CD14-positive monocyte (primary cell): Measurements from ENCODE around the gene NT5DC4. TPM values are rescaled to one million over a fixed set of nuclear protein-coding genes. Genes with fewer than 3 reads are reported as not detected.

ENCODE experiments used
- DNase-seq, 3 donors: peaks; one replicate each; pipeline ENCODE4 v3.0.0-alpha.2; 2011 to 2022
- H2AFZ ChIP-seq: 2 replicates; pipeline ENCODE4 v1.6.0; 2012; ENCODE audit warnings: mild to moderate bottlenecking, low read depth, low read length, inconsistent platforms; ENCODE audit not compliant: insufficient read depth, poor library complexity, severe bottlenecking
- H3K27ac ChIP-seq, 2 donors: 1 replicate in 1 of 2; 2 replicates in 1 of 2; pipeline ENCODE4 v1.5.1; 2012 to 2013; ENCODE audit warnings: low read length in 2 of 2, control low read depth in 1 of 2, inconsistent platforms in 1 of 2, low read depth in 1 of 2, mild to moderate bottlenecking in 1 of 2
- H3K27me3 ChIP-seq, 2 donors: one replicate each; pipeline versions ENCODE4 v1.6.0 to v1.6.1; 2011 to 2013; ENCODE audit warnings: low read length in 2 of 2; ENCODE audit not compliant: control insufficient read depth in 2 of 2, insufficient read depth in 2 of 2
- H3K36me3 ChIP-seq, 2 donors: replicated peaks in 1 of 2; 1 replicate in 1 of 2; 2 replicates in 1 of 2; pipeline versions ENCODE4 v1.5.1 to v1.6.1; 2012 to 2013; ENCODE audit warnings: low read length in 2 of 2, control low read depth in 1 of 2, inconsistent platforms in 1 of 2, mild to moderate bottlenecking in 1 of 2; ENCODE audit not compliant: insufficient read depth in 2 of 2, control insufficient read depth in 1 of 2
- H3K4me1 ChIP-seq, 2 donors: 1 replicate in 1 of 2; 2 replicates in 1 of 2; pipeline versions ENCODE4 v1.5.1 to v1.6.1; 2012 to 2013; ENCODE audit warnings: low read length in 2 of 2, control low read depth in 1 of 2, inconsistent platforms in 1 of 2, mild to moderate bottlenecking in 1 of 2, moderate library complexity in 1 of 2; ENCODE audit not compliant: insufficient read depth in 2 of 2, control insufficient read depth in 1 of 2
- H3K4me2 ChIP-seq: replicated peaks from 2 replicates; pipeline ENCODE3; 2012; ENCODE audit warnings: low read length, moderate library complexity, mild to moderate bottlenecking; ENCODE audit not compliant: poor library complexity, severe bottlenecking; ENCODE audit errors: extremely low read depth
- H3K4me3 ChIP-seq, 3 experiments: fragments of 200-600 bp in 1 of 3; sonication (generic) in 1 of 3; replicated peaks in 1 of 3; 1 replicate in 2 of 3; 2 replicates in 1 of 3; pipeline ENCODE4 v1.5.1; 2011 to 2013; ENCODE audit warnings: low read length in 3 of 3, mild to moderate bottlenecking in 3 of 3, control low read depth in 2 of 3, low read depth in 2 of 3, inconsistent platforms in 1 of 3, moderate library complexity in 1 of 3
- H3K79me2 ChIP-seq: 2 replicates; pipeline ENCODE4 v1.6.0; 2012; ENCODE audit warnings: mild to moderate bottlenecking, control low read depth, inconsistent platforms, low read length, moderate library complexity; ENCODE audit not compliant: insufficient read depth
- H3K9ac ChIP-seq: 2 replicates; pipeline ENCODE4 v1.6.0; 2017; ENCODE audit warnings: low read length, mild to moderate bottlenecking; ENCODE audit not compliant: insufficient read depth, poor library complexity, severe bottlenecking
- H3K9me3 ChIP-seq, 2 donors: replicated peaks in 1 of 2; 1 replicate in 1 of 2; 2 replicates in 1 of 2; pipeline versions ENCODE4 v1.5.1 to v1.6.1; 2012 to 2013; ENCODE audit warnings: low read length in 2 of 2, control low read depth in 1 of 2; ENCODE audit not compliant: control insufficient read depth in 1 of 2, insufficient read depth in 1 of 2
- H4K20me1 ChIP-seq: 2 replicates; pipeline ENCODE4 v1.6.0; 2012; ENCODE audit warnings: mild to moderate bottlenecking, low read length, control low read depth, moderate library complexity; ENCODE audit not compliant: insufficient read depth
- H3K27ac Mint-ChIP-seq, 7 donors: one replicate each; pipeline ENCODE4 v1.8.0; 2020; ENCODE audit warnings: mild to moderate bottlenecking in 7 of 7, mixed read lengths in 7 of 7, moderate library complexity in 6 of 7, inconsistent platforms in 2 of 7
- H3K27me3 Mint-ChIP-seq, 3 donors: one replicate each; pipeline ENCODE4 v1.8.0; 2021 to 2022; ENCODE audit warnings: low read depth in 3 of 3, mild to moderate bottlenecking in 3 of 3, mixed read lengths in 3 of 3, moderate library complexity in 3 of 3, inconsistent platforms in 1 of 3
- H3K36me3 Mint-ChIP-seq, 2 donors: one replicate each; pipeline ENCODE4 v1.8.0; 2020; ENCODE audit warnings: mixed read lengths in 2 of 2, inconsistent platforms in 1 of 2, mild to moderate bottlenecking in 1 of 2
- H3K4me1 Mint-ChIP-seq: one replicate; pipeline ENCODE4 v1.8.0; 2020; ENCODE audit warnings: mild to moderate bottlenecking, mixed read lengths
- H3K4me3 Mint-ChIP-seq, 2 donors: one replicate each; pipeline ENCODE4 v1.8.0; 2020; ENCODE audit warnings: mild to moderate bottlenecking in 2 of 2, mixed read lengths in 2 of 2, moderate library complexity in 1 of 2
- H3K9me3 Mint-ChIP-seq, 7 donors: one replicate each; pipeline ENCODE4 v1.8.0; 2020 to 2022; ENCODE audit warnings: mixed read lengths in 7 of 7, mild to moderate bottlenecking in 6 of 7, moderate library complexity in 6 of 7, inconsistent platforms in 2 of 7
- WGBS: methylation state at CpG from one replicate; pipeline ENCODE4 v1.1.5; 2013; ENCODE audit warnings: missing lambda C conversion rate; ENCODE audit not compliant: insufficient coverage; 5-methylcytosine and 5-hydroxymethylcytosine counted together
- intact Hi-C, 2 donors: fragments of 100-400 bp; cut with micrococcal nuclease; formaldehyde crosslinking; loops; one replicate each; pipeline versions ENCODE4 v1.15.0 to v1.15.1; 2023
- polyA plus RNA-seq, 3 donors: library from polyadenylated mRNA; depleted of rRNA in 1 of 3; unstranded in 2 of 3; stranded (reverse) in 1 of 3; fragments of 300-500 nt in 2 of 3; fragments of >200 nt in 1 of 3; fragmentation: Illumina TruSeq in 2 of 3; gene quantifications; 1 replicate in 2 of 3; 2 replicates in 1 of 3; pipeline ENCODE4 v1.2.3, GENCODE V29; 2012 to 2021
- TF ChIP-seq, protein P1 (sequence below): fragments of 200-600 bp; IDR thresholded peaks from one replicate; pipeline ENCODE4 v1.8.0; 2022; ENCODE audit warnings: antibody characterized with exemption, mild to moderate bottlenecking

Gene NT5DC4
- polyA plus RNA-seq, 3 donors = 2.2 TPM; not detected in 2

DNA sequence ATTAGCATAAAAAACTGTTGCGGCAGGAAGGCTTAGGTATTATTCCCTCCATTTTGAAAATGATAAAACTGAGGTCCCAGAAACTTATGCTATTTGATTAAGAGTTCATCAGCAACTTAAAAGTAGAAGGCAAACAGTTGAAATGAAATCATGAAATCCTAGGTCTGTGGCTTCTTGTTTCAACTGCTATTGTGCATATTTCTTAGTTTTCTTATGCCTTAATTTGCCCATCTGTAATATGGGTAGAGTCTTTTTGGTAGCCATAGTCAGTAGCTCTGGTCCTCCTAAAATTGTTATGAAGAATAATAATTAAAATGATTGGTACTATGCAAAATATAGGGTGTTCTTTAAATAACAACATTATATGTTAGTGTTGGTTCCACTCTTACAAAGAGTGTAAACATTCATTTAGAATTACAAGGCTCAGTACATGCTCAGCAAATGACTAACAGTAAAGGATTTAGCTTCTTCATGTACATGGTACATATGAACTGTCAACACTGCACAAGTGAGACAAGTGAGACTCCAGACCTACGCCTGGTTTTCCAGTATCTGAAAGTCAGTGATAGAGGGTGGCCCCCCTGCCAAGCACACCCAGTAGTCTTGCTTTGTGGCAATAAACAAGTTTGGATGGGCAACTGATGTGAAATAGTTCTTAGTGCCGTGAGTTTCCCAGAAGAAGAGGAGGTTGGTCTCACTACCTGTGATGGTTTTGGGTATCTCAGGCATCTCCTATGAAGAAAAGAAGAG is 53.9 kb downstream of the NT5DC4 start:
- H3K4me2 ChIP-seq = no peak overlapping the region
- no peaks in the 10 kb centered on the region for H4K20me1 ChIP-seq
- no peak for DNase-seq
- H3K9me3 Mint-ChIP-seq = peaks cover 0 to 1% (median 0%) of the 10 kb centered on the region in 7 donors
- TF ChIP-seq, protein P1, sequence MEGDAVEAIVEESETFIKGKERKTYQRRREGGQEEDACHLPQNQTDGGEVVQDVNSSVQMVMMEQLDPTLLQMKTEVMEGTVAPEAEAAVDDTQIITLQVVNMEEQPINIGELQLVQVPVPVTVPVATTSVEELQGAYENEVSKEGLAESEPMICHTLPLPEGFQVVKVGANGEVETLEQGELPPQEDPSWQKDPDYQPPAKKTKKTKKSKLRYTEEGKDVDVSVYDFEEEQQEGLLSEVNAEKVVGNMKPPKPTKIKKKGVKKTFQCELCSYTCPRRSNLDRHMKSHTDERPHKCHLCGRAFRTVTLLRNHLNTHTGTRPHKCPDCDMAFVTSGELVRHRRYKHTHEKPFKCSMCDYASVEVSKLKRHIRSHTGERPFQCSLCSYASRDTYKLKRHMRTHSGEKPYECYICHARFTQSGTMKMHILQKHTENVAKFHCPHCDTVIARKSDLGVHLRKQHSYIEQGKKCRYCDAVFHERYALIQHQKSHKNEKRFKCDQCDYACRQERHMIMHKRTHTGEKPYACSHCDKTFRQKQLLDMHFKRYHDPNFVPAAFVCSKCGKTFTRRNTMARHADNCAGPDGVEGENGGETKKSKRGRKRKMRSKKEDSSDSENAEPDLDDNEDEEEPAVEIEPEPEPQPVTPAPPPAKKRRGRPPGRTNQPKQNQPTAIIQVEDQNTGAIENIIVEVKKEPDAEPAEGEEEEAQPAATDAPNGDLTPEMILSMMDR = no peak
- H3K4me1 ChIP-seq = peaks cover 15 to 16% of the 10 kb centered on the region in 2 donors
- H3K27ac ChIP-seq = no peak overlapping the region
- no peaks in the 10 kb centered on the region for H3K36me3 ChIP-seq
- intact Hi-C loops = no loop called here
- no peak overlapping the region for H3K4me3 ChIP-seq
- H3K27me3 ChIP-seq = no peaks in the 10 kb centered on the region
- H3K79me2 ChIP-seq = no peaks in the 10 kb centered on the region
- 88% methylated on average over 2 of the region's 3 CpGs for WGBS
- peaks cover 18% of the 10 kb centered on the region for H3K4me1 Mint-ChIP-seq
- no peaks in the 10 kb centered on the region for H3K9me3 ChIP-seq
- no peak overlapping the region for H3K4me3 Mint-ChIP-seq
- H3K27ac Mint-ChIP-seq = no peak overlapping the region
- H3K9ac ChIP-seq = no peak overlapping the region
- no peak overlapping the region for H2AFZ ChIP-seq
- H3K36me3 Mint-ChIP-seq = peaks cover 0 to 5% of the 10 kb centered on the region in 2 donors
- peaks cover 0 to 7% (median 0%) of the 10 kb centered on the region in 3 donors for H3K27me3 Mint-ChIP-seq

DNA sequence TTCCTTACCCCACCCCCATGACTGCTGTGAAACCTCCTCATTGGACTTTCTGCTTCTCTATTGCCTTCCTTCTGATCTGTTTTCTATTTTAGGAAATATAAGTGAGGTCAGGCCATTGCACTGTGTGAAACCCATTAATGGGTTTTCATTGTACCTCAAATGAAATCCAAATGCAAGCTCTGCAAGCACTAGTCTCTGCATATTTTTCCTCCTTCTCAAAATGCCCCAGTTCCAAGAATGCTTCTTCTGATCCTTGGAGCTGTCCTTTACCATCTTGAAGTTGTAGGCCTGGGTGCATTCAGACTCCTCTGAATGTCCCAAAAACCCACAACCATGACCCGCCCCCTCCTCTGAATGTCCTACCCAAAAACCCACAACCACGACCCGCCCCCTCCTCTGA is 55.3 kb downstream of the NT5DC4 start:
- Mint-ChIP-seq H3K36me3 (peaks cover 0 to 5% of the 10 kb centered on the region in 2 donors), H3K27ac (no peak overlapping the region), H3K9me3 (peaks cover 0 to 1% (median 0%) of the 10 kb centered on the region in 7 donors), H3K4me1 (peaks cover 18% of the 10 kb centered on the region), H3K4me3 (no peak overlapping the region), H3K27me3 (peaks cover 0 to 7% (median 0%) of the 10 kb centered on the region in 3 donors)
- no peaks in the 10 kb centered on the region for H3K36me3 ChIP-seq
- no peak overlapping the region for H3K4me3 ChIP-seq
- H3K27ac ChIP-seq = no peak overlapping the region
- no peaks in the 10 kb centered on the region for H3K79me2 ChIP-seq
- no peak overlapping the region for H2AFZ ChIP-seq
- WGBS = no CpG with 5 or more reads among the region's 3 CpGs
- no peak overlapping the region for H3K9ac ChIP-seq
- intact Hi-C loops = no loop called here
- H3K9me3 ChIP-seq = no peaks in the 10 kb centered on the region
- H3K4me2 ChIP-seq = no peak overlapping the region
- H3K4me1 ChIP-seq = peaks cover 15 to 16% of the 10 kb centered on the region in 2 donors
- TF ChIP-seq, protein P1 = no peak
- DNase-seq = no peak
- H4K20me1 ChIP-seq = no peaks in the 10 kb centered on the region
- H3K27me3 ChIP-seq = no peaks in the 10 kb centered on the region
